GM23248 (cell line): ENCODE data around the gene ELOVL7. TPM values are rescaled to one million over a fixed set of nuclear protein-coding genes. Genes with fewer than 3 reads are reported as not detected.

Experiments used
- DNase-seq: peaks from one replicate; pipeline ENCODE4 v3.0.0-alpha.2; 2015
- H2AFZ ChIP-seq: fragments of 200-600 bp; sonication (generic); 2 replicates; pipeline ENCODE4 v1.6.1; 2016; ENCODE audit warnings: antibody characterized with exemption
- H3F3A ChIP-seq: fragments of 200-600 bp; sonication (generic); 2 replicates; pipeline ENCODE4 v1.6.1; 2016; ENCODE audit warnings: mild to moderate bottlenecking, antibody characterized with exemption, mixed run types; ENCODE audit not compliant: insufficient read depth
- H3K27ac ChIP-seq: fragments of 200-600 bp; sonication (generic); 2 replicates; pipeline ENCODE4 v1.5.1; 2016; ENCODE audit warnings: mild to moderate bottlenecking
- H3K27me3 ChIP-seq: fragments of 200-600 bp; sonication (generic); replicated peaks from 2 replicates; pipeline ENCODE4 v1.6.1; 2016; ENCODE audit warnings: mild to moderate bottlenecking; ENCODE audit not compliant: insufficient read depth
- H3K36me3 ChIP-seq: fragments of 200-600 bp; sonication (generic); 2 replicates; pipeline ENCODE4 v1.6.1; 2016; ENCODE audit warnings: low read depth, mild to moderate bottlenecking
- H3K4me1 ChIP-seq: fragments of 200-600 bp; sonication (generic); 2 replicates; pipeline ENCODE4 v1.6.1; 2016; ENCODE audit warnings: mild to moderate bottlenecking; ENCODE audit not compliant: insufficient read depth
- H3K4me2 ChIP-seq: fragments of 200-600 bp; sonication (generic); one replicate; pipeline ENCODE4 v1.6.1; 2016; ENCODE audit warnings: mild to moderate bottlenecking; ENCODE audit not compliant: unreplicated experiment
- H3K4me3 ChIP-seq: fragments of 200-600 bp; sonication (generic); 2 replicates; pipeline ENCODE4 v1.5.1; 2016; ENCODE audit warnings: mild to moderate bottlenecking
- H3K79me2 ChIP-seq: fragments of 200-600 bp; sonication (generic); 2 replicates; pipeline ENCODE4 v1.6.1; 2016; ENCODE audit warnings: mild to moderate bottlenecking; ENCODE audit not compliant: insufficient read depth
- H3K9ac ChIP-seq: fragments of 200-600 bp; sonication (generic); 2 replicates; pipeline ENCODE4 v1.6.1; 2016; ENCODE audit warnings: mild to moderate bottlenecking
- H3K9me2 ChIP-seq: fragments of 200-600 bp; sonication (generic); 2 replicates; pipeline ENCODE4 v1.6.1; 2016; ENCODE audit warnings: mixed run types, mild to moderate bottlenecking, moderate library complexity; ENCODE audit not compliant: insufficient read depth
- H3K9me3 ChIP-seq: fragments of 200-600 bp; sonication (generic); one replicate; pipeline ENCODE4 v1.6.1; 2017; ENCODE audit warnings: low read depth
- H4K20me1 ChIP-seq: fragments of 200-600 bp; sonication (generic); 2 replicates; pipeline ENCODE4 v1.6.0; 2016; ENCODE audit not compliant: insufficient read depth
- EZH2 ChIP-seq: fragments of 200-600 bp; sonication (generic); IDR thresholded peaks from 2 replicates; pipeline ENCODE4 v1.6.1; 2018; ENCODE audit warnings: antibody characterized with exemption, mild to moderate bottlenecking; ENCODE audit not compliant: insufficient read depth, poor library complexity, severe bottlenecking
- EZH2phosphoT487 ChIP-seq: fragments of 200-600 bp; sonication (generic); IDR thresholded peaks from 2 replicates; pipeline ENCODE4 v1.6.1; 2018; ENCODE audit warnings: antibody characterized with exemption, moderate library complexity, mild to moderate bottlenecking, low read depth; ENCODE audit not compliant: insufficient read depth
- WGBS, 2 experiments: methylation state at CpG; one replicate each; pipeline ENCODE4 v1.1.6; 2015 to 2017; ENCODE audit warnings: low lambda C conversion rate in 2 of 2, low coverage in 1 of 2; ENCODE audit errors: missing lambda C conversion rate in 2 of 2; 5-methylcytosine and 5-hydroxymethylcytosine counted together
- in situ Hi-C: fragments of 300-500 bp; cut with MboI; formaldehyde crosslinking; loops from 2 replicates; pipeline ENCODE4 v1.15.0; 2020
- polyA plus RNA-seq: library from polyadenylated mRNA; unstranded; fragments of >200 nt; fragmentation: Nextera tagmentation; extraction: Ambion mirVana; gene quantifications from 2 replicates; pipeline ENCODE4 v1.2.1, GENCODE V29; 2016
- total RNA-seq: library from RNA; depleted of rRNA; stranded (reverse); fragments of >200 nt; shearing (Covaris generic); gene quantifications from 2 replicates; pipeline ENCODE4 v1.2.3, GENCODE V29; 2014; rRNA removed

The ELOVL7 gene
- total RNA-seq (not detected in 2 replicates), polyA plus RNA-seq (0.28 TPM in 1 of 2 replicates, not detected in the other)

DNA sequence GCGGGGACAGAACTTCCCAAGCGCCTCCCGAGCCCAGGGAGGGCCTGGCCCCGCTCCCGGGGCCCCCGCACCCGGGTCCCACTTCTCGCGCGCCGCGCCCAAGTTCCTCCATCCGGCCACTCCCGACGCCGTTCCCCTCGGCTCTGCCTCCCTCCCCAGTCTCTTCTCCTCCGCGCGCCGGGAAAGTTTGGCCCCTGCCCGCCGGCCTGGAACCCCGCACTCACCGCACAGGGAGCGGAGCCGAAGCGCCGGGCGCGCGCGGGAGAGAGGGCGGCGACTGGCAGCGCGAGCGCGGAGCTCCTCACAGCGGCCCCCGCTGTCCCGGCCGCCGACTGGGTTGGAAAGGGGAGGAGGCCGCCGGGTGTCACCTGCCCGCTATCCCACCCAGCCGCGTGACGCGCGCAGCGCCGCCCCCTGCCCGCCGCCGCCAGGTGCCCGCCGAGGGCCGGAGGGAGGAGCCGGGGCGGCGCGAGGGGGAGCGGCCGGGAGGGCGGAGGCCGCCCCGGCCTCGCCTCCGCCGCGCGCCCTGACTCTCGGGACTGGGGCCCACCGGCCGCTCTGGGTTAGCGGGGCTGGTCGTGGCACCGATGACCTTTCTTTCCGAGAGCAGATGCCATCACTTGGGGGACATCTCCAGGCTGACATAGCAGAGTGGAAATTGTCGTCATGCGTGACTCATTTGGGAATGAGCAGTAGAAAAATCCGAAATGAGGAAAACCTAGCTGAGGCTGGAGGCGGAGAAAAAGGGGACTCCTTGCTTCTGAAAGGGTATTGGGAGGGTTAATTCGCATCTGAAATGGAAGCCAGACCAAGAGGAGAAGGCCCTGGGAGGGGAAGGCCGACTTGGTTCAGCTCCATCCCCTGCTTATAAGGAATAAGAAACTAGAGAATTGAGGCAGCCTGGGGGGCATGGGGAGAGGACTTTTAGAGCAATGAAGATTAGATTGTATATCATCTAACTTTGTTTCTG is at the start of gene ELOVL7:
TSS of gene ELOVL7 (minus strand) at position 334 of the 970 bp plus-strand sequence. CDS start 56,872 bp downstream, outside the sequence.
- Histone ChIP-seq H3K4me1 (no peaks in the 10 kb centered on the region), H3K4me2 (peak within 1 kb of the TSS; percentile 54), H2AFZ (peak within 1 kb of the TSS; percentile 75), H3K9ac (no peak within 1 kb of the TSS), H3K27me3 (peaks cover 63% of the 10 kb centered on the region), H4K20me1 (no peaks in the 10 kb centered on the region), H3K9me3 (no peaks in the 10 kb centered on the region), H3K36me3 (no peaks in the 10 kb centered on the region), H3F3A (no peaks in the 10 kb centered on the region), H3K27ac (no peak within 1 kb of the TSS), H3K79me2 (no peaks in the 10 kb centered on the region), H3K4me3 (peak within 1 kb of the TSS; percentile 73), H3K9me2 (no peaks in the 10 kb centered on the region)
- DNase-seq = peak; percentile 51
- 1 to 4% methylated on average over 27 to 73 of the region's 87 CpGs for WGBS, 2 experiments
- in situ Hi-C loops = no loop called here
- TF ChIP-seq EZH2phosphoT487 (no peak), EZH2 (no peak)

GRCh38 chr5:60893521-60893920 is 49.5 kb upstream of the ELOVL7 start:
- Histone ChIP-seq H4K20me1 (no peaks in the 10 kb centered on the region), H3K9ac (no peak overlapping the region)
- in situ Hi-C loops = no loop called here

DNA sequence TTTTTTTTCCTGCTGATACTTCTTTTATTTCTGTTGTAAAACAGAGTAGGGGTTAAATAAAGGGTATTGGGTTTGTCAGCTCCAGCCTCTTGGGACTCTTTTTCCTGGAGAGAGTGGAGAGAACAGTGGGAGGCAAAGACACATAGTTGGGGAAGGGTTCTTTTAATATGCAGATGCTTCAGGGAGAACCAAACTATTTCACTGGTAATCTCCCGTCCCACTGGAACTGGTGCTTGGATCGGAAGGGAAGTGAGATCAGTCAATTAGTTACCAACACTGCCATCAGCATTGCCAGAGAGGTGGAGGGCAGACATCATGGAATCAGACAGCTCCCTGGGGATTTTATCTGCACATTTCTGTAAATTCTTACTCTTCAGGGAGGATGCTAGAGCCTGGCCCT is 47.6 kb upstream of the ELOVL7 start:
- no peak for TF ChIP-seq EZH2
- TF ChIP-seq EZH2phosphoT487 = no peak
- H2AFZ ChIP-seq = no peak overlapping the region
- H4K20me1 ChIP-seq = no peaks in the 10 kb centered on the region
- H3K4me1 ChIP-seq = no peaks in the 10 kb centered on the region
- H3K9ac ChIP-seq = no peak overlapping the region
- H3K27ac ChIP-seq = no peak overlapping the region
- 97 to 100% methylated on average over 2 of the region's 2 CpGs for WGBS, 2 experiments
- H3K9me2 ChIP-seq = no peaks in the 10 kb centered on the region
- no peak overlapping the region for H3K4me3 ChIP-seq
- no peaks in the 10 kb centered on the region for H3F3A ChIP-seq
- no peaks in the 10 kb centered on the region for H3K27me3 ChIP-seq
- in situ Hi-C loops = no loop called here
- no peaks in the 10 kb centered on the region for H3K79me2 ChIP-seq
- no peak overlapping the region for H3K4me2 ChIP-seq
- no peaks in the 10 kb centered on the region for H3K9me3 ChIP-seq
- H3K36me3 ChIP-seq = peaks cover 8% of the 10 kb centered on the region; the same call in 1 of the 2 replicates
- no peak for DNase-seq

More at GRCh38 chr5:60893521-60893920, 49.5 kb upstream of the ELOVL7 start:
- H3K79me2 ChIP-seq = no peaks in the 10 kb centered on the region
- H3K36me3 ChIP-seq = peaks cover 8% of the 10 kb centered on the region; the same call in 1 of the 2 replicates
- no peak overlapping the region for H2AFZ ChIP-seq
- no peak overlapping the region for H3K27ac ChIP-seq
- no peak overlapping the region for H3K4me2 ChIP-seq
- no peaks in the 10 kb centered on the region for H3F3A ChIP-seq
- DNase-seq = no peak
- no peak for TF ChIP-seq EZH2phosphoT487
- no peaks in the 10 kb centered on the region for H3K9me3 ChIP-seq
- no peak overlapping the region for H3K4me3 ChIP-seq
- H3K9me2 ChIP-seq = no peaks in the 10 kb centered on the region
- no peaks in the 10 kb centered on the region for H3K27me3 ChIP-seq
- 97 to 98% methylated on average over 13 of the region's 13 CpGs for WGBS, 2 experiments
- H3K4me1 ChIP-seq = no peaks in the 10 kb centered on the region

DNA sequence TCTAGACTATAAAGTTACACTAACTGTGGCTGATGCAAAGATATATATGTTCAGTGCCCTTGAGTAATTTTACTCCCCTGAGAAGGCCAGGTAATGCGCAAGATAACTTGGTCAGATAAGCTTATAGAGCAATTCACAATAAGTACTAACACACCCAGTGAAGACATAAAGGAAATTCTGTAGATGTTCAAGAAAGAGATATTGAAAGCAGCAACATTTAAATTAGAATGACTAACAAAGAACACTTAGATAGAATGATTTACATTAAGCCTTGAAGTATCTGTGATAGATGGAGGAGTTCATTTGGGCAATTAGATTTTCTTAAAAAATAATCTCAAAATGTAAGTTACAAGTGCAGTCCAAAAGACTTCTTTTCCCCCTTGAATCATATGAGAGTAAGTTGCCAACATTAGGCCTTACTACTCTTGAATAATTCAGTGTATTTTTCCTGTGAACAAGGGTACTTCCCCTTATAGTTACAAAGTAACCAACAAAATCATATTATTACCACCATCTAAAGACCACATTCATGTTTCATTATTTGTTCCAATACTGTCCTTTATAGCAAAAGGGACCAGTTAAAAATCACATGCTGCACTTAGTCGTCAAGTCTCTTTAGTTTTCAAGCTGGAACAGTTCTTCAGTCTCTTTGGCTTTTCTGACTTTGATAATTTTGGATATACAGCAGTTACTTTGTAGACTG is 44.4 kb upstream of the ELOVL7 start:
- Histone ChIP-seq H3K36me3 (peaks cover 3% of the 10 kb centered on the region; the same call in 1 of the 2 replicates), H3K9me3 (no peaks in the 10 kb centered on the region), H3K9me2 (no peaks in the 10 kb centered on the region), H3F3A (no peaks in the 10 kb centered on the region), H3K4me2 (no peak overlapping the region), H3K27me3 (no peaks in the 10 kb centered on the region), H3K27ac (no peak overlapping the region), H2AFZ (no peak overlapping the region), H3K4me1 (no peaks in the 10 kb centered on the region), H3K79me2 (no peaks in the 10 kb centered on the region), H3K9ac (no peak overlapping the region), H4K20me1 (no peaks in the 10 kb centered on the region), H3K4me3 (no peak overlapping the region)
- 93 to 100% methylated on average over 2 of the region's 2 CpGs for WGBS, 2 experiments
- TF ChIP-seq EZH2 = no peak
- TF ChIP-seq EZH2phosphoT487 = no peak
- in situ Hi-C loops = no loop called here
- no peak for DNase-seq
